Coronary artery (tissue), 2 donors: ENCODE measurements around the gene APLP1.

Experiments used
- DNase-seq: peaks from one replicate; pipeline ENCODE4 v3.0.0-alpha.2; 2017; ENCODE audit warnings: low spot score
- H3K27ac ChIP-seq, 2 donors: fragments of 200-600 bp; sonication (generic); one replicate each; pipeline ENCODE4 v1.5.1; 2016 to 2019
- H3K4me3 ChIP-seq: fragments of 200-600 bp; sonication (generic); 2 replicates; pipeline ENCODE4 v1.5.1; 2016; ENCODE audit warnings: mild to moderate bottlenecking, moderate library complexity
- TF ChIP-seq, protein P1 (sequence below): fragments of 200-600 bp; sonication (generic); IDR thresholded peaks from one replicate; pipeline ENCODE4 v1.5.1; 2019; ENCODE audit warnings: antibody characterized with exemption

APLP1 gene

DNA sequence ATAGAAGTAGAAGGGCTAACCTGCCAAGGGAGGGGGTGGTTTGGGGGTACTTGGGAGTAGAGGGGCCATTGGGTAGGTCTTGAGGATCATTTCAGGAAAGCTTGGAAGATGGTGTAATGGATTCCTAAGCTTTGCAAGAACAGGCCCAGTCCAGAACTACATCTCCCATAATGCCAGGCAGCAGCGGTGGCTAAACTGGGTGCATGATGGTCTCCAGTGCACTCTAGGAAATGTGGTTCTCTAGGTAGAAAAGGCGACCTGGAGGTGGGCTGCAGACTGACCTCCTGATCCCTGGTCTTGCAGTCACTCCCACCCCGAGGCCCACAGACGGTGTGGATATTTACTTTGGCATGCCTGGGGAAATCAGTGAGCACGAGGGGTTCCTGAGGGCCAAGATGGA lies 3.8 kb downstream of the APLP1 start:
- DNase-seq: no peak
- TF ChIP-seq, protein P1, sequence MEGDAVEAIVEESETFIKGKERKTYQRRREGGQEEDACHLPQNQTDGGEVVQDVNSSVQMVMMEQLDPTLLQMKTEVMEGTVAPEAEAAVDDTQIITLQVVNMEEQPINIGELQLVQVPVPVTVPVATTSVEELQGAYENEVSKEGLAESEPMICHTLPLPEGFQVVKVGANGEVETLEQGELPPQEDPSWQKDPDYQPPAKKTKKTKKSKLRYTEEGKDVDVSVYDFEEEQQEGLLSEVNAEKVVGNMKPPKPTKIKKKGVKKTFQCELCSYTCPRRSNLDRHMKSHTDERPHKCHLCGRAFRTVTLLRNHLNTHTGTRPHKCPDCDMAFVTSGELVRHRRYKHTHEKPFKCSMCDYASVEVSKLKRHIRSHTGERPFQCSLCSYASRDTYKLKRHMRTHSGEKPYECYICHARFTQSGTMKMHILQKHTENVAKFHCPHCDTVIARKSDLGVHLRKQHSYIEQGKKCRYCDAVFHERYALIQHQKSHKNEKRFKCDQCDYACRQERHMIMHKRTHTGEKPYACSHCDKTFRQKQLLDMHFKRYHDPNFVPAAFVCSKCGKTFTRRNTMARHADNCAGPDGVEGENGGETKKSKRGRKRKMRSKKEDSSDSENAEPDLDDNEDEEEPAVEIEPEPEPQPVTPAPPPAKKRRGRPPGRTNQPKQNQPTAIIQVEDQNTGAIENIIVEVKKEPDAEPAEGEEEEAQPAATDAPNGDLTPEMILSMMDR: no peak
- Histone ChIP-seq H3K27ac (no peak overlapping the region), H3K4me3 (no peak overlapping the region)

DNA sequence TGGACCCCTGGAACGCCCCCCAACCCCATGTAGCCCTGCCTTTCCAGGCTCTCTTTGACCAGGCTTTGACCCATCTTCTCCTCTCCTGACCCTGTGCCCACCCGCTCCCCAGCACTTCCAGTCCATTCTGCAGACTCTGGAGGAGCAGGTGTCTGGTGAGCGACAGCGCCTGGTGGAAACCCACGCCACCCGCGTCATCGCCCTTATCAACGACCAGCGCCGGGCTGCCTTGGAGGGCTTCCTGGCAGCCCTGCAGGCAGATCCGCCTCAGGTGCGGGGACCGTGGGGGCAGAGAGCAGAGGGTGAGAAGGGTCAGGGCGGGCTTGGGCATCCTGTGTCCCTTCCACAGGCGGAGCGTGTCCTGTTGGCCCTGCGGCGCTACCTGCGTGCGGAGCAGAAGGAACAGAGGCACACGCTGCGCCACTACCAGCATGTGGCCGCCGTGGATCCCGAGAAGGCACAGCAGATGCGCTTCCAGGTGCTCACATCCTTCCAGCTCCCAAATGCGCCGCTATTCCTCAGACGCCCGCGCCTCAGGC lies 6.1 kb downstream of the APLP1 start:
- no peak for DNase-seq
- no peak overlapping the region for H3K4me3 ChIP-seq
- TF ChIP-seq, protein P1: no peak
- H3K27ac ChIP-seq: no peak overlapping the region

DNA sequence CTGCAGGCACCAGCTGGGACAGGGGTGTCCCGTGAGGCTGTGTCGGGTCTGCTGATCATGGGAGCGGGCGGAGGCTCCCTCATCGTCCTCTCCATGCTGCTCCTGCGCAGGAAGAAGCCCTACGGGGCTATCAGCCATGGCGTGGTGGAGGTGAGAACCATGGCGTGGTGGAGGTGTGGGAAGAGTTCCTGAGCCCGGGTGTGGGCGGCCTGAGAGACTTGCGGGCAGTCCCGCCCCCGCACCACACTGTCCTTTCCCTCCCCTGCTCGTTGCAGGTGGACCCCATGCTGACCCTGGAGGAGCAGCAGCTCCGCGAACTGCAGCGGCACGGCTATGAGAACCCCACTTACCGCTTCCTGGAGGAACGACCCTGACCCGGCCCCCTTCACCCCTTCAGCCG lies 10.7 kb downstream of the APLP1 start:
- TF ChIP-seq, protein P1: no peak
- no peak overlapping the region for H3K27ac ChIP-seq
- no peak for DNase-seq
- H3K4me3 ChIP-seq: no peak overlapping the region

DNA sequence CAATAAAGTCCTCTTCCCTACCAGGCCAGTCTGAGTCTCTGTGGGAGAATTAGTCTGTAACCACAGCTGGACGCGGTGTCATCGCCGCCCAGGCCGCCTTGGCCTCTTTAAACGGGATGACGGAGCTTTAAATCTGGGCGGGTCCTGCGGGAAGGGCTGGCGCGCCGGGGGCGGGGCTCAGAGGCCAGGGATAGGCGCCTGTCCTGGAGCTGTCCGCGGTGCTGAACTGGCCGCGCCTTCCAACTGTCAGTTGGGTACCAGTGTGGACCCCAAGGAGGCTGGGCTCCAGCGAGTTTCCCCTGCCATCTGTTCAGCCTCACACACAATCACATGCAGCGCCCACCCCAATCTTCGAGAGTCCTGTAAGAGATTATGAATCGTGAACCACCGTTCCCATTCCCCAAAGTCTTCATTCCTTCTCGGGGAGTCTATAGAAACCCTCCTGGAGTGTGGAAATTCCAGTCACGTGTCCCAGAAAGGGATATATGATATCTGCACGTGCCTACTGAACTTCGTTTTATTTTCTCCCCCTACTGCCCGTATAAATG lies 11.5 kb downstream of the APLP1 start:
- Histone ChIP-seq H3K27ac (no peak overlapping the region), H3K4me3 (no peak overlapping the region)
- TF ChIP-seq, protein P1: no peak
- DNase-seq: peak; percentile 85

- H3K27ac ChIP-seq: no peak overlapping the region
- TF ChIP-seq, protein P1: no peak
- no peak for DNase-seq
- H3K4me3 ChIP-seq: no peak overlapping the region
Measured at GRCh38 chr19:35882114-35882832, 13.9 kb downstream of the APLP1 start.

GRCh38 chr19:35883882-35884281 lies 15.5 kb downstream of the APLP1 start:
- TF ChIP-seq, protein P1: no peak
- no peak for DNase-seq
- no peak overlapping the region for H3K4me3 ChIP-seq
- H3K27ac ChIP-seq: no peak overlapping the region

- H3K4me3 ChIP-seq: no peak overlapping the region
- TF ChIP-seq, protein P1: no peak
- DNase-seq: no peak
Measured at GRCh38 chr19:35885225-35885738, 16.9 kb downstream of the APLP1 start.

More at GRCh38 chr19:35885225-35885738, 16.9 kb downstream of the APLP1 start:
- H3K27ac ChIP-seq: no peak overlapping the region
